ENCODE data around the gene SBF2.

SBF2 gene

DNA sequence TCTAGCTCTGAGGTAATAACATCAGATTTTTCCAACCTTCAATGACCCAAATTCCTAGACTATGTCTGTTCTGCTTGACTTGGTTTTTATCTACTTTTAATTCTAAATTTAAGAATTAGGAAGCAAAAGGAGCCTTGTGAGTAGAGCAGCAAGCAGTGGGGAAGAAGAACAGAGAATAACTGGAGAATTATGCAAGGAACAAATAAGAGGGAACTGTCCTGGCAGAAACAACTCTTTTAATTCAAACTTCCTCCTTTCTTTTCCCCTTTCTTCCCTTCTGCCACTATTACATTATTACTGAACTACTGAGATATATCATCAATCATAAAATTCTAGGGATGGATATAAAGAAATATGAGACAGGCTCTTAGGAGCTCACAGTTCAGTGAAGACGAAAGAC lies 276.1 kb downstream of the SBF2 start:
- Histone ChIP-seq H3K4me3 (ENCODE audit: insufficient read depth, low read length, poor library complexity, severe bottlenecking) (no peak overlapping the region), H3K9ac (ENCODE audit: low read length) (no peak overlapping the region), H3K27ac (ENCODE audit: low read depth, low read length) (no peak overlapping the region), H3K9me3 (ENCODE audit: insufficient read depth, low read length) (no peaks in the 10 kb centered on the region), H3F3A (ENCODE audit: insufficient read depth) (no peaks in the 10 kb centered on the region), H4K20me1 (ENCODE audit: low read depth, low read length) (no peaks in the 10 kb centered on the region), H3K27me3 (ENCODE audit: low read length) (no peaks in the 10 kb centered on the region), H3K4me2 (ENCODE audit: low read depth, low read length, poor library complexity, severe bottlenecking) (no peak overlapping the region), H2AFZ (ENCODE audit: low read depth, low read length, severe bottlenecking) (no peak overlapping the region), H3K9me2 (replicated peaks; ENCODE audit: insufficient read depth, low read length) (no peaks in the 10 kb centered on the region), H3K79me2 (ENCODE audit: insufficient read depth, low read length) (no peaks in the 10 kb centered on the region), H3K36me3 (ENCODE audit: low read length) (no peaks in the 10 kb centered on the region)
- TF ChIP-seq CTCF (IDR thresholded peaks at IDR 0.05; ENCODE audit: insufficient read depth, low read length, poor library complexity, severe bottlenecking) (no peak), EZH2phosphoT487 (conservative IDR thresholded peaks at IDR 0.05; ENCODE audit: low read length) (no peak)

DNA sequence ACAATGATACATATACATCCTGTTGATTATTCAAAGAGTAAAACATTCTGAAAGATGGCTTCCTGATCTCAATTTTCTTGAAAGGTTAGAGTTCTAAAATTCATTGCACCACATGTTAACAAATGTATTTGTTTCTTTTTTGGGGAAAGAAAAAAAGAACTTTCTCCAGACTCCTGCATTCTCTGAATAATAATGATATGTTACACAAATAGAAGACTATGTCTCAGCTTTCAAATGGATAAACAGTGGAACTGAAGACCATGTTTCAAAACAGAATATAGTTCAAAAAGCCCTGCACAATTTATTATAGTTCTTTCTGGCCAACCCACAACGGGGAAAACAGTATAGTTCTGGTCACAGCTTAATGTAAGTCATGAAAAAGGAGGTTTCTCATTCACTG lies 277.0 kb downstream of the SBF2 start:
- Histone ChIP-seq H3F3A (ENCODE audit: insufficient read depth) (no peaks in the 10 kb centered on the region), H3K79me2 (ENCODE audit: insufficient read depth, low read length) (no peaks in the 10 kb centered on the region), H3K9me2 (replicated peaks; ENCODE audit: insufficient read depth, low read length) (no peaks in the 10 kb centered on the region), H3K4me3 (ENCODE audit: insufficient read depth, low read length, poor library complexity, severe bottlenecking) (no peak overlapping the region), H4K20me1 (ENCODE audit: low read depth, low read length) (no peaks in the 10 kb centered on the region), H3K27ac (ENCODE audit: low read depth, low read length) (no peak overlapping the region), H3K9ac (ENCODE audit: low read length) (no peak overlapping the region), H3K4me2 (ENCODE audit: low read depth, low read length, poor library complexity, severe bottlenecking) (no peak overlapping the region), H2AFZ (ENCODE audit: low read depth, low read length, severe bottlenecking) (no peak overlapping the region), H3K27me3 (ENCODE audit: low read length) (no peaks in the 10 kb centered on the region), H3K9me3 (ENCODE audit: insufficient read depth, low read length) (no peaks in the 10 kb centered on the region), H3K36me3 (ENCODE audit: low read length) (no peaks in the 10 kb centered on the region)
- TF ChIP-seq EZH2phosphoT487 (conservative IDR thresholded peaks at IDR 0.05; ENCODE audit: low read length) (no peak), CTCF (IDR thresholded peaks at IDR 0.05; ENCODE audit: insufficient read depth, low read length, poor library complexity, severe bottlenecking) (no peak)

GRCh38 chr11:10012068-10012467 lies 282.0 kb downstream of the SBF2 start:
- no peak overlapping the region for H3K9ac ChIP-seq (ENCODE audit: low read length)
- no peak overlapping the region for H3K4me2 ChIP-seq (ENCODE audit: low read depth, low read length, poor library complexity, severe bottlenecking)
- H2AFZ ChIP-seq (ENCODE audit: low read depth, low read length, severe bottlenecking): no peak overlapping the region
- H4K20me1 ChIP-seq (ENCODE audit: low read depth, low read length): no peaks in the 10 kb centered on the region
- no peaks in the 10 kb centered on the region for H3K79me2 ChIP-seq (ENCODE audit: insufficient read depth, low read length)
- no peak for TF ChIP-seq EZH2phosphoT487 (conservative IDR thresholded peaks at IDR 0.05; ENCODE audit: low read length)
- TF ChIP-seq CTCF (IDR thresholded peaks at IDR 0.05; ENCODE audit: insufficient read depth, low read length, poor library complexity, severe bottlenecking): no peak
- no peak overlapping the region for H3K4me3 ChIP-seq (ENCODE audit: insufficient read depth, low read length, poor library complexity, severe bottlenecking)
- H3K9me3 ChIP-seq (ENCODE audit: insufficient read depth, low read length): no peaks in the 10 kb centered on the region; the same call in 1 of the 2 replicates
- H3K36me3 ChIP-seq (ENCODE audit: low read length): no peaks in the 10 kb centered on the region
- H3K27me3 ChIP-seq (ENCODE audit: low read length): no peaks in the 10 kb centered on the region
- no peak overlapping the region for H3K27ac ChIP-seq (ENCODE audit: low read depth, low read length)
- H3K9me2 ChIP-seq (replicated peaks; ENCODE audit: insufficient read depth, low read length): no peaks in the 10 kb centered on the region
- no peaks in the 10 kb centered on the region for H3F3A ChIP-seq (ENCODE audit: insufficient read depth)

All from SU-DHL-6 (cell line).